NCI-H2107 treated with DMSO at 0.1 percent for 48 hours (cell line): ENCODE data around the gene AQP4.

Source experiments
- DNase-seq: peaks from one replicate; lab custom pipeline; 2025; ENCODE audit not compliant: unreplicated experiment; lab: John Stamatoyannopoulos, UW

Gene AQP4

GRCh38 chr18:26840965-26841364, 24.5 kb downstream of the AQP4 start:
- DNase-seq, result no peak

GRCh38 chr18:26839609-26840008, 25.9 kb downstream of the AQP4 start:
- no peak for DNase-seq

- DNase-seq, result no peak
Measured at GRCh38 chr18:26832302-26832701, 33.2 kb downstream of the AQP4 start.

GRCh38 chr18:26827581-26827980, 37.9 kb downstream of the AQP4 start:
- DNase-seq, result no peak

GRCh38 chr18:26826656-26827235, 38.8 kb downstream of the AQP4 start:
- DNase-seq, result no peak

GRCh38 chr18:26821181-26821580, 44.3 kb downstream of the AQP4 start:
- no peak for DNase-seq

- DNase-seq, result no peak
Measured at GRCh38 chr18:26819046-26819445, 46.5 kb downstream of the AQP4 start.

GRCh38 chr18:26818461-26818860, 47.0 kb downstream of the AQP4 start:
- DNase-seq, result no peak

- DNase-seq, result no peak
Measured at GRCh38 chr18:26813043-26813442, 52.5 kb downstream of the AQP4 start.

- DNase-seq, result no peak
Measured at GRCh38 chr18:26812462-26812861, 53.0 kb downstream of the AQP4 start.

GRCh38 chr18:26809346-26809745, 56.2 kb downstream of the AQP4 start:
- no peak for DNase-seq

- DNase-seq, result no peak
Measured at GRCh38 chr18:26806224-26806623, 59.3 kb downstream of the AQP4 start.

GRCh38 chr18:26804519-26804918, 61.0 kb downstream of the AQP4 start:
- DNase-seq, result no peak

GRCh38 chr18:26803643-26804042, 61.9 kb downstream of the AQP4 start:
- DNase-seq, result no peak

- DNase-seq, result no peak
Measured at GRCh38 chr18:26802330-26803200, 62.9 kb downstream of the AQP4 start.
